Tibial nerve (tissue), 4 donors: ENCODE data around the gene TBXAS1.

Source experiments
- CTCF ChIP-seq, 5 experiments: fragments of 200-600 bp in 3 of 5; fragments of 450-650 bp in 2 of 5; sonication (generic) in 3 of 5; IDR thresholded peaks; one replicate each; pipeline ENCODE4 v1.5.1; 2016 to 2019; ENCODE audit warnings: antibody characterized with exemption in 5 of 5, mild to moderate bottlenecking in 3 of 5, moderate library complexity in 2 of 5
- EP300 ChIP-seq, 2 donors: sonication (generic); formaldehyde crosslinking; IDR thresholded peaks; one replicate each; pipeline ENCODE4 v1.6.1; 2017; ENCODE audit warnings: antibody characterized with exemption in 2 of 2, mild to moderate bottlenecking in 1 of 2
- POLR2A ChIP-seq, 2 donors: fragments of 450-650 bp; IDR thresholded peaks; one replicate each; pipeline ENCODE4 v1.6.1; 2017; ENCODE audit warnings: antibody characterized with exemption in 2 of 2, mild to moderate bottlenecking in 2 of 2, moderate library complexity in 2 of 2

- TF ChIP-seq CTCF (IDR thresholded peaks at IDR 0.05): no peak
- TF ChIP-seq POLR2A (IDR thresholded peaks at IDR 0.05): no peak
- no peak for TF ChIP-seq EP300 (IDR thresholded peaks at IDR 0.05)
Measured at GRCh38 chr7:140060788-140061606, 231.9 kb downstream of the TBXAS1 start.
